GM19239 (cell line): ENCODE results near the gene TPO.
"Not testable (repeated sequence)": the region's sequence is repeated elsewhere in the genome, so short reads cannot be mapped to it uniquely, and the experiment has no call there.

Source experiments
- DNase-seq: peaks from one replicate; pipeline ENCODE4 v3.0.0; 2011; ENCODE audit warnings: low spot score; ENCODE audit not compliant: insufficient read length
- FAIRE-seq: peaks from 2 replicates; lab custom pipeline; 2011; peaks lifted over from hg19 to GRCh38; lab: Jason Lieb, UNC

The TPO gene

DNA sequence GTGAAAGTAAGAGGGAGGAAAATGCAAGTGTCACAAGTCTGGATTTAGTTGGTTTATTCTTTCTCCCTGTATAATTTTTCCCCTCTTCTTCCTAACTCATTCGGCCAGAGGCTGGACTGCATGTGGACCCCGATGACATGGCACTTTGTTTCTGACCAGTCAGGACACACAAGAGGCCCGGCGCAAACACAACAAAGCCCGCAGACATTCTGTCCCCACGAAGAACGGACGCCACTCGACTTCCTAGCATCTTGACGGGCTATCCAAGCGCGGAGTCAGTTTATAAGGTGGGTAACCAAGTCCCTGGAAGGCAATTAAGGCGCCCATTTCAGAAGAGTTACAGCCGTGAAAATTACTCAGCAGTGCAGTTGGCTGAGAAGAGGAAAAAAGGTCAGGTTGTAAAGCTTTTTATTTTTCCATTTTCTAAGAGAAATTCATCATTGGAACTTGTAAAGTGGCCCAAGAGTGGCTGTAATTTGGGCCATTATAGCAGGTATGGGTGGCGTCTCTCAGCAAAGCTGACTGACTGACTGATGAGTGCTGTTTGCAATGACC is at the start of gene TPO:
Gene TPO, plus strand, starts transcription at position 308 of the 555 bp plus-strand sequence. CDS start 946 bp downstream, outside the sequence.
- DNase-seq (no peak), FAIRE-seq (no peak)

DNA sequence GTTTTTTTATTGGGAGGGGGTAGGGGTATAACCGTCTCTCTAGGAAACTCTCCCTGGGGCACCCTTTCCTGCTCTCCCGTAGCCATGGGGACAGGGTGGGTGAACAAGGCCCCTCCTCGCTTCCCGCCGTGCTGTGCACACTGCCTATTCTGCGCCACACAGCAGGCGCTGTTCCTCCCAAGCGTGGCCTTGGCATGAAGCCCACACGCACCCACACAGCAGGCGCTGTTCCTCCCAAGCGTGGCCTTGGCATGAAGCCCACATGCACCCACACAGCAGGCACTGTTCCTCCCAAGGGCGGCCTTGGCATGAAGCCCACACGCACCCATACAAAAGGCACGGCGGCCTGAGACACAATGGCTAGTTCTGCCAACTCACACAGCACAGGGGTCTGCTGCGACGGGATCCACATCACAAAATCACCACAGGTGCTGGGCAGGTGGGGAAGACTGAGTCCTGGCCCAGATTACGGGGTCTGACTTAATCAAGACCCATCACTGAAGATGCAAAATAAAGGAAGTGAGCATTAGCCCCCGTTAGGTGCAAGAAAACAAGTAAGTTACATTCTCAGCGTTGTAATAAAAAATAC is 46.6 kb upstream of the TPO start:
- FAIRE-seq (no peak), DNase-seq (no peak)

DNA sequence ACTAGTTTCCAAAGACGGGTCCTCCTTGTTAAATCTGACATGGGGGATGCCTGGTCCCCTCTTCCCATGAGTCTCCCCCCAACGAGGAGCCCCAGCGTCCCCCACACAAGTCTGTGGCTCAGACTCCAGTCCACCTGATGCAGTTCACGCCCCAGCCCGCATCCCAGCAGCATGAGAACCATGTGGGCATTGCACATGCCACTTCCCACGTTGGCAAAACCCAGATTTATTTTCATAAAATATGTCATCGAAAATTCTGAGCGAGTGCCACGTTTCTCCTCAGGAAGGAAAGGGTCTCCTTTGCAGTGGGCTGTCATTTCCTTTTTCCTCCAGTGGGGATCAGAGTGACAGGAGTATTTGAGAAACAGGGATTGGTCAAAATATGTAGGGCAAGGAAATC is 45.7 kb upstream of the TPO start:
- FAIRE-seq, result no peak

GRCh38 chr2:1369905-1370304 is 43.4 kb upstream of the TPO start:
- FAIRE-seq (no peak), DNase-seq (no peak)

More for the DNA sequence above, 45.7 kb upstream of the TPO start:
- DNase-seq, result no peak

DNA sequence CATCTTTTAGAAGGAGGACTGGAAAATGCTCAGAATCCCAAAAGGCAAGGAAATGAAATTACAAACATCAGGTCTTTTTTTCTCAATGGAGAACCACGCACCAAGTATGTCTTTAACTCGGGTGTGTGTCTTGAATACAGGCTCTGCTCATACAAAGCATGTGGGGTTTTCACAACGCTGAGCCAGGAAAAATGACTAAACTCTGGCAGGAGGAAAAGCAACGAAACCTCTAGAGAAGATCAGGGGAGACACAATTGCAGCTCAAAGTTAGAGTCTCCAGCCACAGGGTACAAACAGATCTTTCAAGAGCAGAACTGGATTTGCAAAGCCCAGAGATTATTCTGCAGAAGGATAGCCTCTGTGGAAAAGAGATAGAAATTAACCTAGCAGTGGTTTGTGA is 42.8 kb upstream of the TPO start:
- FAIRE-seq (no peak), DNase-seq (no peak)

DNA sequence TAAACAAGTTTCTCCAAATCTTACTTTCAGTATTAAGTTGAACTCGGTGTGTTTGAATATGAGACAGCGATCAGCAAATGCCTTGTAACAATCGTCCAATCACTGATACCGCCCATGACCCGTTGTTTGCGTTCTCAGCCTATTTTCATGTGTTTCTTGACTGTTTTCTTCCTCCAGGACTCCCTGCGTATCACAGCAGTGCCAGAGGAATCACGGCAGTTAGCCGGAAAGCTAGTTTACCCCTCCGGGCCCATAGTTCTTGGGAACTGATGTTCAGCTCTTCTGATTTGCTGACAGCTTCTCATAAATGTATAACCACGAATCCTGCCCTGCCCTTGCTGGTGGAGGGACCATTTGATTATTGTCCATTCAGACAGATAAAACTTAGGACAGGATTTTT is 42.2 kb upstream of the TPO start:
- FAIRE-seq, result no peak

GRCh38 chr2:1373830-1374229 is 39.4 kb upstream of the TPO start:
- DNase-seq, result no peak
- FAIRE-seq, result no peak

More for the DNA sequence above, 42.2 kb upstream of the TPO start:
- no peak for DNase-seq

- FAIRE-seq, result no peak
- no peak for DNase-seq
Observed at GRCh38 chr2:1374287-1374686, 39.0 kb upstream of the TPO start.

DNA sequence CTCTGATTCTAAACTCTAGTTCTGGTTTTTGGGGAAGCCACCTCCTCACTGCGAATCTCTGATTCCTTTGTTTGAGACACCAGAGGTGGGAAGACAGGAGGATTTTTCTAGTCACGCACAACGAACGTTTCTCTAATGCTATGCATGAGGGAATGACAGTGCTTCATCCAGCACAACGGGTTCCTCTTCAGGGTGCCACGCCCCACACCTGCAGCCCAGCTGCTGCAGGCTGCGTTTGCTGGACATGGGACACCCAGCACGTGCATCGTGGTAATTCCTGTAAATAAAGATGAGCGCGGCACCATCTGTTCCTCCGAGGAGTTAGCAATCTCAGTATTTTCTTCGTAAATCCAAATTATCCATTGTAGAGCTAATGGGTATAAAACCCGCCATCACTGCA is 37.5 kb upstream of the TPO start:
- no peak for FAIRE-seq
- DNase-seq, result no peak

DNA sequence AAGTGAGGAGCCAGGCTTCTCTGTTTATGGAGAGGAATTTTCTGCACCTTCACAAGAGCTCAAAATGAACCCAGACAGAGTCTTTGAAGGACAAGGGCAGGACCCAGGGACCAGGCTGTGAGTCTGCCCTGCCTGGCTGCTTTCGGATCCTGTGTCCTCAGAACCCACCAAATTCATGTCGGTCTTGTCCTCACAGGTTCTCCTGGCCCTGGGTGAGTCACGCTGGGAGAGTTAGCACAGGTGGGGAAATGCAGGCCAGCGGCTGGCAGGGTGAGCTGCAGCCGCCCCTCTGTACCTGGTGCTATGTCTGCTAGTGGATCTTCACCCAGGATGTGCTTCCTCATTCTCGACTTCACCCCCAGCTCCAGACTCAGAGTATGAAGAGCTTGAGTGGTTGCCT is 35.8 kb upstream of the TPO start:
- DNase-seq, result no peak
- FAIRE-seq, result no peak

DNA sequence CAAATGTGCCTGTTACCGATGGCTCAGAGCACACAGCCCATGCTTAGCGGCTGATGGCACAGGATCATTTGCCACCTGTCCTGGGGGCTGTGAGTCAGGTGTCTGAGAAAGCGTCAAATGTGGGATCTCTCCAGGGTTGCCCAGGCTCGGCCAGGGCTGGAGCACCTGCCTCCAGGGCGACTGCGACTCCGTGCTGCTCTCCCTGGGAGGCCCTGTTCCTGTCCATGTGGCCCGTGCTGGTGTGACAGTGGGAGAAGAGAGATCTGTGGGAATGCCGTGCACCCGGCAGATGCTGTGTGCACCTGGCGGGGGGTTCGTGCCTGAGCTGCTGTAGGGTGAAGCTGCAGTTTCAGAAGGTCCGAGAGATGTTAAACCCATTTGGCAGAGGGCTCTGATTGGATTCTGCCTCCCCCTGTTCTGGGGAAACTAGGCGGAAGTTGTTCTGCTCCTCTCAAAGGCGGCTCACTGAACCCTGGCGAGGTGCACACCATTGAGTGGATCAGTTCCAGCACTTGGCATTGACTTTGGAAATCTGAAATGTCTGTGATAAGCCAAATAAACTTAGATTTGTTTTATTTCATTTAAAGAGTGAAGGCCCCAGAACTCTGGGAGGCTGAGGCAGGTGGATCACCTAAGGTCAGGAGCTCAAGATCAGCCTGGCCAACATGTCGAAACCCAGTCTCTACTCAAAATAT is 34.7 kb upstream of the TPO start:
- DNase-seq (no peak), FAIRE-seq (no peak)

GRCh38 chr2:1381644-1382043 is 31.6 kb upstream of the TPO start:
- no peak for DNase-seq
- no peak for FAIRE-seq

GRCh38 chr2:1387954-1388725 is 25.1 kb upstream of the TPO start:
- not testable (repeated sequence) for DNase-seq, FAIRE-seq

GRCh38 chr2:1390118-1390517 is 23.1 kb upstream of the TPO start:
- FAIRE-seq, DNase-seq: not testable (repeated sequence)

GRCh38 chr2:1393321-1393720 is 19.9 kb upstream of the TPO start:
- DNase-seq (no peak), FAIRE-seq (no peak)

DNA sequence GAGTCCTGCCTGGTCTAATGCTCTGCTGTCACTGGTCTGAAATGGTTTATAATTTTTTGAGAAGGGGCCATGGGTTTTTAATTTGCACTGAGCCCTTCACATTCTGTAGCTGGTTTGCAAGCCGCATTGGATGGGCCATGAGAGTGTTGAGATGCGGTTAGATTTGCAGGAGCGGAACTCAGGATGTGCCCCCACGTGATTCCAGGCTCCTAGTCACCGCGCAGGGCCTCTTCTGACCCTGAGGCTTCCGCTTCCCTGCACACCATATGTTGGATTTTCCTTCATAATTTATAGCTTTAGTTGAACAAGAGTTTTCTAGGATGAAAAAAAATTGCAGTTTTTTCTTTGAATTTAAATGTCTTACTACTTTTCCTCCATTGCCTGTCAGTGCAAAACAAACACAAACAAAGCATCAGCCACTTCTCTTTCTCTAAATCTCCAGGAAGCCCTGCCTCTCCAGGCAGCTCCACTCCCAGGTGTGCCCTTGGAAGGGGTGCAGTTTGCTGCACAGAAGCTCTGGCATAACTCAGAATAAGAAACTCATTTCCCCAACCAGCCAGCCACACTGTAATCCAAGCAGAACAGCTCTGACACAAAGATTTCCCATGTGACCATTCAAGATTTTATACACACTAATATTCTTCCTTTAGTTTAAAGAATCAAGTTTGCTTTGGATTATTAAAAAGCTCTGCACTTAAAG is 18.4 kb upstream of the TPO start:
- FAIRE-seq (no peak), DNase-seq (no peak)

DNA sequence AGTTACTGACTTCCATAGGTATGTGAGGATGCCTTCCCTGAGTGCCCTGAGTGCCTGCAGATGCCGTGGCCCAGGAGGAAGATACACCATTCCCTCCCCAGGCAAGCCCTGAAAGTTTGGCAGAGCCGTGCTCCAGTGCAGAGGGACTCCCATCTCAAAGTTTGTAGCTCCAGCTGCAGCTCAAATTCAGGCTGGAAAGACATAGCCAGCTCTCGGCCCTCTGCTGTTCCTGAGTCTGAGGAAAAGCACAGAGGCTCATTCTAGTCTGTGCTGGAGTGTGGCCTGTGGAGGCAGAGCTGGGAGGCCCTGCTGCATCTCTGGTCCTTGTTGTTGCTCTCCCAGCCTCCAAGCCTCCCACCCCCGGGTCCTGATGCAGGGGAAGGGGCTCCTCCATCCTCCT is 15.9 kb upstream of the TPO start:
- DNase-seq (no peak), FAIRE-seq (no peak)

DNA sequence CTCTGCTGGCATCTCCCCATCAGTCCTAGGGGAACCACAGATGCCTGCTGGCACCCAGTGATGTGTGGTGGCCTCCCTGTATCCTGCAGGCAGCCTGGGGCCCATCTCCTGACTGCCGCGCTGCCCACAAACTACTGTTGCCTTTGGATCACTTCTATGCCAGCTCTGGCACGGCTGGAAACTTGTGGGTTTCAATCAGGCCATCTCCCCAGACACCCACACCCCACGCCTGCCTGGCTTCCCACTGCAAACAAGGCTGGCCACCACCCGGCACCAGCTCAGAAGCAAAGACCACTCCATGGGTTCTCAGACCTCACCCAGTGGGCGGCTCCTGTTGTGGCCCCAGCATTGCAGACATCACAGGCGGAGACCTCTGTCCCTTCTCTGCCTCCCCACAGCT is 15.1 kb upstream of the TPO start:
- FAIRE-seq (no peak), DNase-seq (no peak)

GRCh38 chr2:1400943-1401735 is 12.1 kb upstream of the TPO start:
- DNase-seq (no peak), FAIRE-seq (no peak)

DNA sequence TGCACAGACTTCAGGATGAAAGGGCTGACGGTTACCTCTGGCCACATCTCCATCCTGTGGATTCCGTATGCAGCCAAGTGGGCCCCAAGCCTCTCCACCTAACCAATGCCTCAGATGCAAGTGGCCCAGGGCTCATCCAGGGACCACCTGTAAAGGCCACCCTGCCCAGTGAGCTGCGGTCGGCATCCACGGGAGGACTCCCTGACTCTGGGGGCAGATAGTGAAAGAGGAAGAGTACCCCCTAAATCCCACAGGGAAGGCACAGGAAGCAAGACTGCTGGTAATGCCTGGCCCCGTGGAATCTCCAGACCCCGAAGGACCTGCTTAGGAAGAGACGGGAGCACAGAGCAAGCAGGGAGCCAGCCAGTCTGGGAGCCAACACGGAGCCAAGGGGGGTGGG is 11.2 kb upstream of the TPO start:
- no peak for DNase-seq
- no peak for FAIRE-seq
